ENCODE data around the gene ORMDL3.

ORMDL3 gene

GRCh38 chr17:39927101-39927928, at the start of gene ORMDL3, which contains the start of gene LRRC3C:
ORMDL3 (minus strand) TSS chr17:39927601; CDS start chr17:39924203, 3,398 bp downstream.
LRRC3C (plus strand) TSS chr17:39927732; CDS start chr17:39941524, 13,792 bp downstream.
- peak; percentile 87 to 99 (median 92) for DNase-seq
- intact Hi-C loops (cut with DNase I): loop anchor here (10.0 kb wide), 1 partner anchor 173 kb away; no protein-coding TSS in a partner anchor

- intact Hi-C loops (cut with DNase I): no loop called here
- DNase-seq: no peak
Measured at GRCh38 chr17:39975801-39976200, 48.4 kb upstream of the ORMDL3 start.

GRCh38 chr17:39974433-39974832, 47.0 kb upstream of the ORMDL3 start:
- intact Hi-C loops (cut with DNase I): no loop called here
- no peak for DNase-seq

GRCh38 chr17:39973496-39973895, 46.1 kb upstream of the ORMDL3 start:
- DNase-seq: no peak
- intact Hi-C loops (cut with DNase I): no loop called here

GRCh38 chr17:39972271-39972670, 44.9 kb upstream of the ORMDL3 start:
- intact Hi-C loops (cut with DNase I): no loop called here
- DNase-seq: no peak

GRCh38 chr17:39971076-39971603, 43.7 kb upstream of the ORMDL3 start:
- intact Hi-C loops (cut with DNase I): no loop called here
- no peak for DNase-seq

GRCh38 chr17:39970157-39970692, 42.8 kb upstream of the ORMDL3 start:
- intact Hi-C loops (cut with DNase I): no loop called here
- no peak for DNase-seq

- no peak for DNase-seq
- intact Hi-C loops (cut with DNase I): no loop called here
Measured at GRCh38 chr17:39969375-39969774, 42.0 kb upstream of the ORMDL3 start.

GRCh38 chr17:39968761-39969160, 41.4 kb upstream of the ORMDL3 start:
- intact Hi-C loops (cut with DNase I): no loop called here

GRCh38 chr17:39966771-39967170, 39.4 kb upstream of the ORMDL3 start:
- peak in 1 of 10 donors; percentile 4 for DNase-seq
- intact Hi-C loops (cut with DNase I): no loop called here

More at GRCh38 chr17:39968761-39969160, 41.4 kb upstream of the ORMDL3 start:
- no peak for DNase-seq

- intact Hi-C loops (cut with DNase I): no loop called here
- DNase-seq: no peak
Measured at GRCh38 chr17:39965017-39965699, 37.8 kb upstream of the ORMDL3 start.

- intact Hi-C loops (cut with DNase I): no loop called here
- DNase-seq: peak in 1 of 10 donors; percentile 22
Measured at GRCh38 chr17:39963829-39964228, 36.4 kb upstream of the ORMDL3 start.

- intact Hi-C loops (cut with DNase I): no loop called here
- DNase-seq: no peak
Measured at GRCh38 chr17:39962642-39963220, 35.3 kb upstream of the ORMDL3 start, which contains the start of gene GSDMA. GSDMA (plus strand) TSS chr17:39963004; CDS start chr17:39965688, 2,684 bp downstream.

- no peak for DNase-seq
- intact Hi-C loops (cut with DNase I): no loop called here
Measured at GRCh38 chr17:39960524-39961041, 33.2 kb upstream of the ORMDL3 start.

- DNase-seq: no peak
- intact Hi-C loops (cut with DNase I): no loop called here
Measured at GRCh38 chr17:39955726-39956225, 28.4 kb upstream of the ORMDL3 start.

GRCh38 chr17:39954876-39955275, 27.5 kb upstream of the ORMDL3 start:
- DNase-seq: no peak
- intact Hi-C loops (cut with DNase I): no loop called here

- DNase-seq: no peak
- intact Hi-C loops (cut with DNase I): loop anchor here (1.0 kb wide), 1 partner anchor 27 kb away; the partner anchor contains the start of gene PSMD3
Measured at GRCh38 chr17:39953471-39953888, 26.1 kb upstream of the ORMDL3 start.

GRCh38 chr17:39952680-39953470, 25.5 kb upstream of the ORMDL3 start:
- intact Hi-C loops (cut with DNase I): loop anchor here (1.0 kb wide), 1 partner anchor 27 kb away; the partner anchor contains the start of gene PSMD3
- peak; percentile 82 to 99 (median 93) for DNase-seq

All from posterior cingulate gyrus (tissue), 11 donors.